HepG2 (cell line): ENCODE measurements around the gene NT5C. TPM values are rescaled to one million over a fixed set of nuclear protein-coding genes. Genes with fewer than 3 reads are reported as not detected.
A peak's percentile ranks its signal among the peaks of the same experiment; 100 is the strongest.

ENCODE experiments used
- CBX1 ChIP-seq: IDR thresholded peaks from one replicate; pipeline ENCODE4 v1.6.1; 2016; ENCODE audit warnings: antibody characterized with exemption, low read depth
- CCDC6 ChIP-seq: sonication (generic); formaldehyde crosslinking; IDR thresholded peaks from 2 replicates; pipeline ENCODE4 v1.8.1; 2022; ENCODE audit warnings: mild to moderate bottlenecking, missing genetic modification reagents, moderate library complexity
- DRAP1 ChIP-seq: IDR thresholded peaks from 2 replicates; pipeline ENCODE4 v1.6.1; 2016; ENCODE audit warnings: missing genetic modification reagents, missing compliant biosample characterization
- E2F5 ChIP-seq: sonication (generic); formaldehyde crosslinking; conservative IDR thresholded peaks from 2 replicates; pipeline ENCODE4 v1.4.0; 2020; ENCODE audit warnings: missing genetic modification reagents
- GATAD2A ChIP-seq: IDR thresholded peaks from 2 replicates; pipeline ENCODE4 v1.6.1; 2016
- JUN ChIP-seq: sonication (generic); formaldehyde crosslinking; IDR thresholded peaks from 2 replicates; pipeline ENCODE4 v1.4.0; 2020; ENCODE audit warnings: mild to moderate bottlenecking, missing genetic modification reagents
- KDM3A ChIP-seq: IDR thresholded peaks from 2 replicates; pipeline ENCODE4 v1.6.1; 2018; ENCODE audit warnings: low read depth, missing compliant biosample characterization
- PHF21A ChIP-seq: sonication (generic); formaldehyde crosslinking; IDR thresholded peaks from 2 replicates; pipeline ENCODE4 v1.5.0; 2020; ENCODE audit warnings: mild to moderate bottlenecking, missing genetic modification reagents
- POLR2G ChIP-seq: fragments of 200-400 bp; formaldehyde crosslinking; IDR thresholded peaks from 2 replicates; pipeline ENCODE4 v1.6.1; 2018; ENCODE audit warnings: mild to moderate bottlenecking, low read depth, low read length, moderate library complexity
- RARA ChIP-seq: IDR thresholded peaks from 2 replicates; pipeline ENCODE4 v1.6.1; 2016; ENCODE audit warnings: missing genetic modification reagents, missing compliant biosample characterization
- SMAD9 ChIP-seq: sonication (generic); formaldehyde crosslinking; IDR thresholded peaks from 2 replicates; pipeline ENCODE4 v1.5.1; 2020; ENCODE audit warnings: mild to moderate bottlenecking, missing genetic modification reagents
- SOX6 ChIP-seq, 2 experiments: fragments of 450-650 bp in 1 of 2; sonication (generic) in 1 of 2; formaldehyde crosslinking in 1 of 2; IDR thresholded peaks; 2 replicates each; pipeline versions ENCODE4 v1.4.0 to v1.6.1; 2017 to 2020; ENCODE audit warnings: antibody characterized with exemption in 1 of 2, mild to moderate bottlenecking in 1 of 2, missing genetic modification reagents in 1 of 2
- ZNF18 ChIP-seq: sonication (generic); formaldehyde crosslinking; IDR thresholded peaks from 2 replicates; pipeline ENCODE4 v1.8.0; 2022; ENCODE audit warnings: mild to moderate bottlenecking, missing genetic modification reagents; ENCODE audit not compliant: insufficient replicate concordance
- ZNF407 ChIP-seq: sonication (generic); formaldehyde crosslinking; IDR thresholded peaks from one replicate; pipeline ENCODE4 v1.5.1; 2020; ENCODE audit warnings: mild to moderate bottlenecking, missing genetic modification reagents; ENCODE audit errors: not compliant biosample characterization
- ZNF512 ChIP-seq: sonication (generic); formaldehyde crosslinking; IDR thresholded peaks from 2 replicates; pipeline ENCODE4 v1.4.0; 2020; ENCODE audit warnings: mild to moderate bottlenecking, missing genetic modification reagents
- ZSCAN21 ChIP-seq: sonication (generic); formaldehyde crosslinking; IDR thresholded peaks from 2 replicates; pipeline ENCODE4 v1.8.0; 2022; ENCODE audit warnings: mild to moderate bottlenecking, missing genetic modification reagents, moderate library complexity, borderline replicate concordance
- polyA plus RNA-seq, 8 experiments: library from polyadenylated mRNA; depleted of rRNA in 3 of 8; stranded (reverse) in 7 of 8; unstranded in 1 of 8; fragments of >200 nt; fragmentation: Illumina TruSeq in 4 of 8; extraction: Trizol in 4 of 8; gene quantifications; 2 replicates each; pipeline versions ENCODE4 v1.2.1 to v1.2.3, GENCODE V29; 2011 to 2016; ENCODE audit warnings: low read depth in 4 of 8, missing spikeins in 1 of 8, mixed read lengths in 1 of 8; ENCODE audit not compliant: insufficient read depth in 1 of 8
- total RNA-seq, 5 experiments: library from RNA; depleted of rRNA; stranded (reverse); fragments of >200 nt; fragmentation: Illumina TruSeq; extraction: Trizol; gene quantifications; 2 replicates each; pipeline ENCODE4 v1.2.3, GENCODE V29; 2016; ENCODE audit warnings: low read depth in 1 of 5

NT5C gene
- total and polyA plus RNA-seq, 2 of the 13 experiments (the other 11 are each of a cell fraction or from before 2014, with no cell fraction given), result 42.8 to 48.6 TPM

- TF ChIP-seq E2F5 (CRISPR knock-in tag) (no peak; the same call in 1 of the 2 replicates), JUN (CRISPR knock-in tag) (no peak), ZSCAN21 (CRISPR knock-in tag) (no peak), GATAD2A (CRISPR knock-in tag) (peak; percentile 70; the same call in 1 of the 2 replicates), ZNF512 (CRISPR knock-in tag) (no peak), KDM3A (no peak), ZNF407 (no peak), SOX6 (IDR thresholded peaks at IDR 0.05) (no peak), SOX6 (CRISPR knock-in tag; IDR thresholded peaks at IDR 0.05) (no peak), CCDC6 (CRISPR knock-in tag) (no peak), RARA (CRISPR knock-in tag) (peak; percentile 73), PHF21A (CRISPR knock-in tag) (peak; percentile 81), POLR2G (peak; percentile 44), ZNF18 (no peak), DRAP1 (CRISPR knock-in tag) (peak; percentile 69), CBX1 (peak; percentile 57), SMAD9 (CRISPR knock-in tag) (no peak)
Observed at GRCh38 chr17:75087558-75088453, 43.7 kb downstream of the NT5C start, which contains the start of gene SLC16A5 (continued).
